Mesendoderm (in vitro differentiated cells): ENCODE results near the gene MON1B.
"Not testable (repeated sequence)": the region's sequence is repeated elsewhere in the genome, so short reads cannot be mapped to it uniquely, and the experiment has no call there.

ENCODE experiments used
- DNase-seq: peaks from one replicate; pipeline ENCODE4 v3.0.0; 2013
- H2AK5ac ChIP-seq: 2 replicates; pipeline ENCODE4 v1.6.1; 2013; ENCODE audit warnings: low read length, inconsistent platforms
- H2BK120ac ChIP-seq: 2 replicates; pipeline ENCODE4 v1.6.1; 2013; ENCODE audit warnings: low read depth, mild to moderate bottlenecking, low read length, moderate library complexity, mixed read lengths
- H2BK15ac ChIP-seq: replicated peaks from 2 replicates; pipeline ENCODE4 v1.6.1; 2013; ENCODE audit warnings: low read depth, mild to moderate bottlenecking, moderate library complexity
- H2BK5ac ChIP-seq: 2 replicates; pipeline ENCODE4 v1.6.1; 2013; ENCODE audit warnings: low read length, inconsistent platforms
- H3K18ac ChIP-seq: 2 replicates; pipeline ENCODE4 v1.6.1; 2013; ENCODE audit warnings: mild to moderate bottlenecking, low read length, mixed read lengths
- H3K23ac ChIP-seq: one replicate; pipeline ENCODE4 v1.6.1; 2013; ENCODE audit warnings: low read length
- H3K27ac ChIP-seq: 2 replicates; pipeline ENCODE4 v1.5.1; 2013; ENCODE audit warnings: low read depth, mild to moderate bottlenecking, inconsistent platforms, low read length, moderate library complexity
- H3K27me3 ChIP-seq: 2 replicates; pipeline ENCODE4 v1.6.1; 2013; ENCODE audit warnings: low read length, control low read depth, mild to moderate bottlenecking, inconsistent platforms; ENCODE audit not compliant: insufficient read depth, poor library complexity
- H3K36me3 ChIP-seq: 2 replicates; pipeline ENCODE4 v1.6.1; 2013; ENCODE audit warnings: low read length, inconsistent platforms; ENCODE audit not compliant: control insufficient read depth, insufficient read depth
- H3K4ac ChIP-seq: one replicate; pipeline ENCODE4 v1.6.1; 2013; ENCODE audit warnings: low read depth, mild to moderate bottlenecking, low read length, moderate library complexity
- H3K4me1 ChIP-seq: 2 replicates; pipeline ENCODE4 v1.6.1; 2013; ENCODE audit warnings: low read depth, low read length, inconsistent platforms; ENCODE audit not compliant: control insufficient read depth
- H3K4me2 ChIP-seq: 2 replicates; pipeline ENCODE4 v1.6.1; 2013; ENCODE audit warnings: low read length
- H3K4me3 ChIP-seq: 2 replicates; pipeline ENCODE4 v1.5.1; 2013; ENCODE audit warnings: mild to moderate bottlenecking, low read length
- H3K56ac ChIP-seq: one replicate; pipeline ENCODE4 v1.6.1; 2013; ENCODE audit warnings: low read length
- H3K79me1 ChIP-seq: 2 replicates; pipeline ENCODE4 v1.6.1; 2013; ENCODE audit warnings: low read length, inconsistent platforms
- H3K79me2 ChIP-seq: 2 replicates; pipeline ENCODE4 v1.6.1; 2013; ENCODE audit warnings: mild to moderate bottlenecking, low read length; ENCODE audit not compliant: control insufficient read depth, insufficient read depth
- H3K9ac ChIP-seq: 2 replicates; pipeline ENCODE4 v1.6.1; 2013; ENCODE audit warnings: low read length, inconsistent platforms
- H4K5ac ChIP-seq: one replicate; pipeline ENCODE4 v1.6.1; 2013; ENCODE audit warnings: low read length
- H4K8ac ChIP-seq: one replicate; pipeline ENCODE4 v1.6.1; 2013; ENCODE audit warnings: low read depth, mild to moderate bottlenecking, control low read depth, low read length, moderate library complexity
- WGBS: extraction: QIAGEN DNeasy Blood & Tissue Kit; methylation state at CpG from one replicate; pipeline ENCODE4 v1.1.7; 2013; ENCODE audit warnings: low lambda C conversion rate, missing lambda C conversion rate; ENCODE audit not compliant: insufficient coverage; ENCODE audit errors: extremely low coverage; 5-methylcytosine and 5-hydroxymethylcytosine counted together

The MON1B gene

GRCh38 chr16:77165006-77165405 is 26.0 kb upstream of the MON1B start:
- Histone ChIP-seq H3K9ac (no peak overlapping the region), H3K36me3 (no peaks in the 10 kb centered on the region), H3K4me2 (no peak overlapping the region), H3K56ac (no peak overlapping the region), H3K4ac (no peak overlapping the region), H3K18ac (no peak overlapping the region), H2BK120ac (no peak overlapping the region), H2BK5ac (no peak overlapping the region), H3K27ac (no peak overlapping the region), H3K79me2 (no peaks in the 10 kb centered on the region), H2BK15ac (no peak overlapping the region), H3K23ac (no peak overlapping the region), H2AK5ac (no peak overlapping the region), H4K8ac (no peak overlapping the region), H3K79me1 (no peaks in the 10 kb centered on the region), H3K4me3 (no peak overlapping the region), H3K27me3 (no peaks in the 10 kb centered on the region), H3K4me1 (no peaks in the 10 kb centered on the region), H4K5ac (no peak overlapping the region)
- no CpG with 5 or more reads among the region's 2 CpGs for WGBS
- no peak for DNase-seq

DNA sequence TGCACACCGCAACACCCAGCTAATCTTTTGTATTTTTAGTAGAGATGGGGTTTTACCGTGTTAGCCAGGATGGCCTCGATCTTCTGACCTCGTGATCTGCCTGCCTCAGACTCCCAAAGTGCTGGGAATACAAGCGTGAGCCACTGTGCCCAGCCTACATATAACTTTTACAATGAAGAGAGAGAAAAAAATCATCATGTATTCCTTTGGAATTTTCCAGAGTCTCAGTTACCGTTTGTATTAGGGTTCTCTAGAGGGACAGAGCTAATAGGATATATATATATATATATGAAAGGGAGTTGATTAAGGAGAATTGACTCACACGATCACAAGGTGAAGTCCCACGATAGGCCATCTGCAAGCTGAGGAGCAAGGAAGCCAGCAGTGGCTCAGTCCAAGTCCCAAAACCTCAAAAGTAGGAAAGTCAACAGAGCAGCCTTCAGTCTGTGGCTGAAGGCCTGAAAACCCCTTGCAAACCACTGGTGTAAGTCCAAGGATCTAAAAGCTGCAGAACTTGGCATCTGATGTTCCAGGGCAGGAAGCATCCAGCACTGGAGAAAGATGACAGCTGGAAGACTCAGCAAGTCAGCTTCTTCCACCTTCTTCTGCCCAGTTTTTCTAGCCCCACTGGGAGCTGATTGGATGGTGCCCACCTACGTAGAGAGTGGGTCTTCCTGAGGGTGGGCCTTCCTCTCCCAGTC is 25.3 kb upstream of the MON1B start:
- H3K23ac ChIP-seq, H2BK5ac ChIP-seq, H3K18ac ChIP-seq, H3K56ac ChIP-seq, H3K27me3 ChIP-seq, DNase-seq, H3K4ac ChIP-seq, H3K27ac ChIP-seq, H4K5ac ChIP-seq, H4K8ac ChIP-seq, H3K79me1 ChIP-seq, H3K36me3 ChIP-seq, H3K4me2 ChIP-seq, H2AK5ac ChIP-seq, H2BK15ac ChIP-seq, H3K9ac ChIP-seq, H3K79me2 ChIP-seq, H2BK120ac ChIP-seq, H3K4me3 ChIP-seq, H3K4me1 ChIP-seq: not testable (repeated sequence)
- no CpG with 5 or more reads among the region's 9 CpGs for WGBS

GRCh38 chr16:77166726-77167125 is 24.3 kb upstream of the MON1B start:
- Histone ChIP-seq H2AK5ac (no peak overlapping the region), H3K79me2 (no peaks in the 10 kb centered on the region), H4K8ac (no peak overlapping the region), H3K36me3 (no peaks in the 10 kb centered on the region), H3K18ac (no peak overlapping the region), H3K9ac (no peak overlapping the region), H3K27ac (no peak overlapping the region), H4K5ac (no peak overlapping the region), H3K27me3 (no peaks in the 10 kb centered on the region), H3K4me1 (no peaks in the 10 kb centered on the region), H3K56ac (no peak overlapping the region), H3K23ac (no peak overlapping the region), H3K4ac (no peak overlapping the region), H3K4me3 (no peak overlapping the region), H2BK5ac (no peak overlapping the region), H2BK120ac (no peak overlapping the region), H3K79me1 (no peaks in the 10 kb centered on the region), H3K4me2 (no peak overlapping the region), H2BK15ac (no peak overlapping the region)
- DNase-seq: no peak
- WGBS: no CpG with 5 or more reads among the region's 2 CpGs

- Histone ChIP-seq H3K27ac (no peak overlapping the region), H3K56ac (no peak overlapping the region), H3K9ac (no peak overlapping the region), H2BK5ac (no peak overlapping the region), H2BK120ac (no peak overlapping the region), H3K4ac (no peak overlapping the region), H3K23ac (no peak overlapping the region), H2BK15ac (no peak overlapping the region), H3K18ac (no peak overlapping the region), H3K79me2 (no peaks in the 10 kb centered on the region), H2AK5ac (no peak overlapping the region), H3K4me1 (no peaks in the 10 kb centered on the region), H3K79me1 (no peaks in the 10 kb centered on the region), H4K8ac (no peak overlapping the region), H3K36me3 (no peaks in the 10 kb centered on the region), H3K27me3 (no peaks in the 10 kb centered on the region), H4K5ac (no peak overlapping the region), H3K4me3 (no peak overlapping the region), H3K4me2 (no peak overlapping the region)
- no peak for DNase-seq
- no CpG with 5 or more reads among the region's 4 CpGs for WGBS
Observed at GRCh38 chr16:77168901-77169300, 22.1 kb upstream of the MON1B start.

- no peaks in the 10 kb centered on the region for H3K27me3 ChIP-seq
- H2BK120ac ChIP-seq: no peak overlapping the region
- no peaks in the 10 kb centered on the region for H3K79me2 ChIP-seq
- no peak overlapping the region for H4K8ac ChIP-seq
- no peak overlapping the region for H2BK5ac ChIP-seq
- H3K27ac ChIP-seq: no peak overlapping the region
- DNase-seq: peak; percentile 68
- H3K4me3 ChIP-seq: no peak overlapping the region
- no peak overlapping the region for H3K18ac ChIP-seq
- H3K4ac ChIP-seq: no peak overlapping the region
- H2BK15ac ChIP-seq: no peak overlapping the region
- H3K56ac ChIP-seq: no peak overlapping the region
- no peak overlapping the region for H3K23ac ChIP-seq
- no CpG with 5 or more reads among the region's 6 CpGs for WGBS
- no peak overlapping the region for H2AK5ac ChIP-seq
- H3K4me1 ChIP-seq: no peaks in the 10 kb centered on the region
- H4K5ac ChIP-seq: no peak overlapping the region
- H3K36me3 ChIP-seq: no peaks in the 10 kb centered on the region
- no peaks in the 10 kb centered on the region for H3K79me1 ChIP-seq
- H3K4me2 ChIP-seq: no peak overlapping the region
- H3K9ac ChIP-seq: no peak overlapping the region
Observed at GRCh38 chr16:77169650-77170236, 21.2 kb upstream of the MON1B start.

GRCh38 chr16:77170805-77171204 is 20.2 kb upstream of the MON1B start:
- Histone ChIP-seq H3K27me3 (no peaks in the 10 kb centered on the region), H4K5ac (no peak overlapping the region), H3K36me3 (no peaks in the 10 kb centered on the region), H3K4me2 (no peak overlapping the region), H3K79me2 (no peaks in the 10 kb centered on the region), H3K4me1 (no peaks in the 10 kb centered on the region), H2BK5ac (no peak overlapping the region), H3K4ac (no peak overlapping the region), H3K18ac (no peak overlapping the region), H2BK120ac (no peak overlapping the region), H3K27ac (no peak overlapping the region), H3K4me3 (no peak overlapping the region), H2BK15ac (no peak overlapping the region), H3K23ac (no peak overlapping the region), H3K9ac (no peak overlapping the region), H2AK5ac (no peak overlapping the region), H3K79me1 (no peaks in the 10 kb centered on the region), H4K8ac (no peak overlapping the region), H3K56ac (no peak overlapping the region)
- WGBS: no CpG with 5 or more reads among the region's 4 CpGs
- DNase-seq: no peak
